Measurements from ENCODE around the gene SGPP1. TPM values are rescaled to one million over a fixed set of nuclear protein-coding genes. Genes with fewer than 3 reads are reported as not detected.
"Not testable (repeated sequence)": the region's sequence is repeated elsewhere in the genome, so short reads cannot be mapped to it uniquely, and the experiment has no call there.

SGPP1 gene
- total RNA-seq, 2 donors from 2014 or later = 7.7 to 11.1 TPM

GRCh38 chr14:63647696-63648410, 80.0 kb downstream of the SGPP1 start:
- H3K27ac Mint-ChIP-seq = peak overlapping the region; percentile 55
- H3K36me3 Mint-ChIP-seq (ENCODE audit: low read depth) = no peaks in the 10 kb centered on the region
- no peak overlapping the region for H3K4me3 Mint-ChIP-seq
- no peaks in the 10 kb centered on the region for H3K27me3 Mint-ChIP-seq
- peaks cover 16% of the 10 kb centered on the region for H3K4me1 Mint-ChIP-seq
- no peaks in the 10 kb centered on the region for H3K9me3 Mint-ChIP-seq
- ATAC-seq (replicated peaks) = peak; percentile 34

GRCh38 chr14:63644741-63645140, 83.1 kb downstream of the SGPP1 start:
- Mint-ChIP-seq H3K27ac (no peak overlapping the region), H3K36me3 (ENCODE audit: low read depth) (peaks cover 18% of the 10 kb centered on the region)

GRCh38 chr14:63642656-63643382, 85.0 kb downstream of the SGPP1 start:
- no peaks in the 10 kb centered on the region for H3K27me3 Mint-ChIP-seq
- no peak for ATAC-seq (replicated peaks)
- H3K36me3 Mint-ChIP-seq (ENCODE audit: low read depth) = peaks cover 32% of the 10 kb centered on the region
- H3K9me3 Mint-ChIP-seq = no peaks in the 10 kb centered on the region
- H3K27ac Mint-ChIP-seq = peak overlapping the region; percentile 90
- peak overlapping the region; percentile 82 for H3K4me3 Mint-ChIP-seq
- H3K4me1 Mint-ChIP-seq = peaks cover 10% of the 10 kb centered on the region

More at GRCh38 chr14:63644741-63645140, 83.1 kb downstream of the SGPP1 start:
- no peaks in the 10 kb centered on the region for H3K27me3 Mint-ChIP-seq
- H3K9me3 Mint-ChIP-seq = no peaks in the 10 kb centered on the region
- no peak for ATAC-seq (replicated peaks)
- H3K4me1 Mint-ChIP-seq = peaks cover 9% of the 10 kb centered on the region
- no peak overlapping the region for H3K4me3 Mint-ChIP-seq

GRCh38 chr14:63642229-63642611, 85.6 kb downstream of the SGPP1 start:
- peak overlapping the region; percentile 90 for H3K27ac Mint-ChIP-seq
- peaks cover 6% of the 10 kb centered on the region for H3K4me1 Mint-ChIP-seq
- no peaks in the 10 kb centered on the region for H3K9me3 Mint-ChIP-seq
- peak overlapping the region; percentile 82 for H3K4me3 Mint-ChIP-seq
- ATAC-seq (replicated peaks) = peak; percentile 74
- H3K27me3 Mint-ChIP-seq = no peaks in the 10 kb centered on the region
- H3K36me3 Mint-ChIP-seq (ENCODE audit: low read depth) = peaks cover 32% of the 10 kb centered on the region

GRCh38 chr14:63641473-63642228, 86.2 kb downstream of the SGPP1 start, which contains the start of gene WDR89:
Gene WDR89, minus strand, starts transcription at chr14:63641871. Its CDS starts 41,929 bp downstream, at chr14:63599942.
- Mint-ChIP-seq H3K4me3 (peak within 1 kb of the TSS; percentile 82), H3K27me3 (no peaks in the 10 kb centered on the region), H3K9me3 (no peaks in the 10 kb centered on the region), H3K36me3 (ENCODE audit: low read depth) (peaks cover 38% of the 10 kb centered on the region), H3K27ac (peak within 1 kb of the TSS; percentile 90), H3K4me1 (peaks cover 11% of the 10 kb centered on the region)
- peak; percentile 89 for ATAC-seq (replicated peaks)

- Mint-ChIP-seq H3K27me3 (no peaks in the 10 kb centered on the region), H3K4me3 (peak overlapping the region; percentile 82), H3K4me1 (peaks cover 25% of the 10 kb centered on the region), H3K36me3 (ENCODE audit: low read depth) (peaks cover 58% of the 10 kb centered on the region), H3K27ac (peak overlapping the region; percentile 42), H3K9me3 (no peaks in the 10 kb centered on the region)
- ATAC-seq (replicated peaks) = no peak
These were observed 89.4 kb downstream of the SGPP1 start for GRCh38 chr14:63638493-63638892.

DNA sequence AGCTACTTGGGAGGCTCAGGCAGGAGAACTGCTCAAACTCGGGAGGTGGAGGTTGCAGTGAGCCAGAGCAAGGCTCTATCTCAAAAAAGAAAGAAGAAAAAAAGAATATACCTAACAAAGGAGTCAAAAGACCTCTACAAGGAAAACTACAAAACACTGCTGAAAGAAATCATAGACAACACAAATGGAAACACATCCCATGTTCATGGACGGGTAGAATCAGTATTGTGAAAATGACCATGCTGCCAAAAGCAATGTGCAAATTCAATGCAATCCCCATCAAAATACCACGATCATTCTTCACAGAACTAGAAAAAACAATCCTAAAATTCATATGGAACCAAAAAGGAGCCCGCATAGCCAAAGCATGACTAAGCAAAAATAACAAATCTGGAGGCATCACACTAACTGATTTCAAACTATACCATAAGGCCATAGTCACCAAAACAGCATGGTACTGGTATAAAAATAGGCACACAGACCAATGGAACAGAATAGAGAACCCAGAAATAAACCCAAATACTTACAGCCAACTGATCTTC, 91.7 kb downstream of the SGPP1 start:
- not testable (repeated sequence) for ATAC-seq (replicated peaks); H3K27ac Mint-ChIP-seq; H3K27me3 Mint-ChIP-seq; H3K9me3 Mint-ChIP-seq
- Mint-ChIP-seq H3K4me1 (peaks cover 25% of the 10 kb centered on the region), H3K36me3 (ENCODE audit: low read depth) (peaks cover 49% of the 10 kb centered on the region), H3K4me3 (peak overlapping the region; percentile 7)

Other genes with a start within 250 kb of the SGPP1 start
- gene PPP2R5E, start 184.7 kb downstream of the SGPP1 start, total RNA-seq = 10 to 100 TPM; 27.0 to 43.4 TPM
- gene WDR89, start 86.2 kb downstream of the SGPP1 start, total RNA-seq = 10 to 100 TPM; 22.0 to 23.8 TPM
- 10 to 100 TPM; 48.5 to 66.9 TPM for gene SYNE2, start 124.9 kb upstream of the SGPP1 start, total RNA-seq